ENCODE data around the gene HNRNPA3. TPM values are rescaled to one million over a fixed set of nuclear protein-coding genes. Genes with fewer than 3 reads are reported as not detected.

HNRNPA3 gene
- total and polyA plus RNA-seq, 2 of the 13 experiments (the other 11 are each of a cell fraction or from before 2014, with no cell fraction given) = 73.3 to 97.7 TPM

DNA sequence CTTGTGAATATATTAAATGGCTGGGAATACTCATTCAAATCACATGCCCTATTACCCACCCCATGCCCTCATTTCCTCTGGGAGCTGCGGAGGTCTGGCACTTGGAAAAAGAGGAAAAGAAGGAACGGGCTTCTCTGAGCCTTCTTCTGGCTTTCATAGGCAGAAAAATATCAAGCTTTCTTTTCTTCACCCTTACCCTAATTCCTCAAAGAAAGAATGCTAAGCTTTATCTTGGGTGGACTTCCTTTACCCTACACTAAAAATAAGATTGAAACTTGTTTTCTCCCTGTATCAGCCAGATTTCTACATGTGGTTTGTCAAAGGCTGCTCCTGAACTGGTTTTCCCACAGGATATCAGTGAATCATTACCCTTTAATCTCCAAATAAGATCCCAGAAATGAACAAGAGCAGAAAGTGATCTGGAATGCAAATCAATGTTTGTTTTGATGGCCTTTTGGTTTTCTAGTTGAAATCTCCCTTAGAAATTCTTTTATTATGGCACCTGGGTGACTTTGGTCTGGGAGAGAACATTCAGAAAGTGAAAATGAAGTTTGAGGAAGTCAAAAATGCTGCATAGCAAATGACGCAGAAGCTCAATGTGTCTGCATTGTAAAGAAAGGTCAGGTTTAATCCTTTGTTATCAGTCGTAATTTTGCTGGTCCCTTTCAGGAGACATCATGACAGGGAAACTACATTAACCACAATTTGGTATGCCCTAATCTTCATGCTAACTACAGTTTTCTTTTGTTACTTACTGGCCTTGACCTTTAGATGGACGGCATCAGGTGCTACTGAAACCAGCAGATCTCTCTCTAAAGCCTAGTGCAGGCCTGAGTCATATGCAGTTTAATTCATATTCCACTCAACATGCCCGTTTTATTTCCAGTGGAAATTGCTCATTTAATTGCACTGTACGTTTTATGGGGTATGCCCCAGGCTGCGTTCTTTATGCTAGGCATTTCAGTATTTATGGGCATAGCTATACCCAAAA is 46.6 kb upstream of the HNRNPA3 start (continued):
- TF ChIP-seq, protein P1, sequence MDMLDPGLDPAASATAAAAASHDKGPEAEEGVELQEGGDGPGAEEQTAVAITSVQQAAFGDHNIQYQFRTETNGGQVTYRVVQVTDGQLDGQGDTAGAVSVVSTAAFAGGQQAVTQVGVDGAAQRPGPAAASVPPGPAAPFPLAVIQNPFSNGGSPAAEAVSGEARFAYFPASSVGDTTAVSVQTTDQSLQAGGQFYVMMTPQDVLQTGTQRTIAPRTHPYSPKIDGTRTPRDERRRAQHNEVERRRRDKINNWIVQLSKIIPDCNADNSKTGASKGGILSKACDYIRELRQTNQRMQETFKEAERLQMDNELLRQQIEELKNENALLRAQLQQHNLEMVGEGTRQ (IDR thresholded peaks at IDR 0.05; ENCODE audit: low read depth, low read length) = no peak
- TF ChIP-seq, protein P1 (CRISPR knock-in tag; IDR thresholded peaks at IDR 0.05; ENCODE audit: borderline replicate concordance) = no peak
- TF ChIP-seq, protein P2, sequence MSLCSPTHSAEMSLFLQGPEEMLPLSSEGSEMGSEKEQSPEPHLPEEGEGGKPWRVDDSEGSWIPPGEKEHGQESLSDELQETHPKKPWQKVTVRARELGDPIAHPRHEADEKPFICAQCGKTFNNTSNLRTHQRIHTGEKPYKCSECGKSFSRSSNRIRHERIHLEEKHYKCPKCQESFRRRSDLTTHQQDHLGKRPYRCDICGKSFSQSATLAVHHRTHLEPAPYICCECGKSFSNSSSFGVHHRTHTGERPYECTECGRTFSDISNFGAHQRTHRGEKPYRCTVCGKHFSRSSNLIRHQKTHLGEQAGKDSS (CRISPR knock-in tag; IDR thresholded peaks at IDR 0.05; ENCODE audit: borderline replicate concordance, low read depth) = no peak
- TF ChIP-seq ZNF572 (CRISPR knock-in tag; IDR thresholded peaks at IDR 0.05) = no peak
- TF ChIP-seq, protein P3, sequence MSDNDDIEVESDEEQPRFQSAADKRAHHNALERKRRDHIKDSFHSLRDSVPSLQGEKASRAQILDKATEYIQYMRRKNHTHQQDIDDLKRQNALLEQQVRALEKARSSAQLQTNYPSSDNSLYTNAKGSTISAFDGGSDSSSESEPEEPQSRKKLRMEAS (IDR thresholded peaks at IDR 0.05) = 0 out of 2 replicates have a peak, but pooled peaks have one; percentile 8
- no peak for TF ChIP-seq CBX2 (IDR thresholded peaks at IDR 0.05; ENCODE audit: low read depth, low read length)
- TF ChIP-seq CBX2 (CRISPR knock-in tag; IDR thresholded peaks at IDR 0.05; ENCODE audit: low read depth) = no peak
- TF ChIP-seq BCL6 (CRISPR knock-in tag; IDR thresholded peaks at IDR 0.05) = 0 out of 2 replicates have a peak, but pooled peaks have one; percentile 22
- TF ChIP-seq ZNF83 (CRISPR knock-in tag; IDR thresholded peaks at IDR 0.05; ENCODE audit: borderline replicate concordance) = no peak
- TF ChIP-seq FLYWCH1 (CRISPR knock-in tag; IDR thresholded peaks at IDR 0.05) = 0 out of 2 replicates have a peak, but pooled peaks have one; percentile 53
- TF ChIP-seq, protein P4, sequence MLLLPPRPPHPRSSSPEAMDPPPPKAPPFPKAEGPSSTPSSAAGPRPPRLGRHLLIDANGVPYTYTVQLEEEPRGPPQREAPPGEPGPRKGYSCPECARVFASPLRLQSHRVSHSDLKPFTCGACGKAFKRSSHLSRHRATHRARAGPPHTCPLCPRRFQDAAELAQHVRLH (CRISPR knock-in tag; IDR thresholded peaks at IDR 0.05; ENCODE audit: borderline replicate concordance, low read depth) = no peak
- TF ChIP-seq ZNF772 (CRISPR knock-in tag; IDR thresholded peaks at IDR 0.05) = 0 out of 2 replicates have a peak, but pooled peaks have one; percentile 26
- TF ChIP-seq ZMYM4 (CRISPR knock-in tag; IDR thresholded peaks at IDR 0.05) = peak; percentile 45
- no peak for TF ChIP-seq ZFP82 (CRISPR knock-in tag; IDR thresholded peaks at IDR 0.05; ENCODE audit: borderline replicate concordance)
- TF ChIP-seq, protein P5, sequence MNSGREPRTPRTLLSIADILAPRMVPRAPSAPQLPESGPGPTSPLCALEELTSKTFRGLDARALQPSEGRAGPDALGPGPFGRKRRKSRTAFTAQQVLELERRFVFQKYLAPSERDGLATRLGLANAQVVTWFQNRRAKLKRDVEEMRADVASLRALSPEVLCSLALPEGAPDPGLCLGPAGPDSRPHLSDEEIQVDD (CRISPR knock-in tag; IDR thresholded peaks at IDR 0.05; ENCODE audit: borderline replicate concordance) = no peak
- TF ChIP-seq, protein P6, sequence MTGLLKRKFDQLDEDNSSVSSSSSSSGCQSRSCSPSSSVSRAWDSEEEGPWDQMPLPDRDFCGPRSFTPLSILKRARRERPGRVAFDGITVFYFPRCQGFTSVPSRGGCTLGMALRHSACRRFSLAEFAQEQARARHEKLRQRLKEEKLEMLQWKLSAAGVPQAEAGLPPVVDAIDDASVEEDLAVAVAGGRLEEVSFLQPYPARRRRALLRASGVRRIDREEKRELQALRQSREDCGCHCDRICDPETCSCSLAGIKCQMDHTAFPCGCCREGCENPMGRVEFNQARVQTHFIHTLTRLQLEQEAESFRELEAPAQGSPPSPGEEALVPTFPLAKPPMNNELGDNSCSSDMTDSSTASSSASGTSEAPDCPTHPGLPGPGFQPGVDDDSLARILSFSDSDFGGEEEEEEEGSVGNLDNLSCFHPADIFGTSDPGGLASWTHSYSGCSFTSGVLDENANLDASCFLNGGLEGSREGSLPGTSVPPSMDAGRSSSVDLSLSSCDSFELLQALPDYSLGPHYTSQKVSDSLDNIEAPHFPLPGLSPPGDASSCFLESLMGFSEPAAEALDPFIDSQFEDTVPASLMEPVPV (CRISPR knock-in tag; IDR thresholded peaks at IDR 0.05) = no peak
- no peak for TF ChIP-seq ZNF235 (CRISPR knock-in tag; IDR thresholded peaks at IDR 0.05; ENCODE audit: borderline replicate concordance)
- no peak for TF ChIP-seq ZNF674 (CRISPR knock-in tag; IDR thresholded peaks at IDR 0.05; ENCODE audit: low read depth)
- TF ChIP-seq, protein P7, sequence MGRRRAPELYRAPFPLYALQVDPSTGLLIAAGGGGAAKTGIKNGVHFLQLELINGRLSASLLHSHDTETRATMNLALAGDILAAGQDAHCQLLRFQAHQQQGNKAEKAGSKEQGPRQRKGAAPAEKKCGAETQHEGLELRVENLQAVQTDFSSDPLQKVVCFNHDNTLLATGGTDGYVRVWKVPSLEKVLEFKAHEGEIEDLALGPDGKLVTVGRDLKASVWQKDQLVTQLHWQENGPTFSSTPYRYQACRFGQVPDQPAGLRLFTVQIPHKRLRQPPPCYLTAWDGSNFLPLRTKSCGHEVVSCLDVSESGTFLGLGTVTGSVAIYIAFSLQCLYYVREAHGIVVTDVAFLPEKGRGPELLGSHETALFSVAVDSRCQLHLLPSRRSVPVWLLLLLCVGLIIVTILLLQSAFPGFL (CRISPR knock-in tag; IDR thresholded peaks at IDR 0.05) = no peak
- TF ChIP-seq ZNF335 (CRISPR knock-in tag; IDR thresholded peaks at IDR 0.05) = no peak
- TF ChIP-seq, protein P8, sequence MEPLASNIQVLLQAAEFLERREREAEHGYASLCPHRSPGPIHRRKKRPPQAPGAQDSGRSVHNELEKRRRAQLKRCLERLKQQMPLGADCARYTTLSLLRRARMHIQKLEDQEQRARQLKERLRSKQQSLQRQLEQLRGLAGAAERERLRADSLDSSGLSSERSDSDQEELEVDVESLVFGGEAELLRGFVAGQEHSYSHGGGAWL (CRISPR knock-in tag; IDR thresholded peaks at IDR 0.05) = no peak
- no peak for TF ChIP-seq PLRG1 (conservative IDR thresholded peaks at IDR 0.05)

Data from HepG2 (cell line).